HCT116 (cell line): ENCODE data around the gene GLCE. TPM values are rescaled to one million over a fixed set of nuclear protein-coding genes. Genes with fewer than 3 reads are reported as not detected.

Experiments used
- ATAC-seq: fragments of 200-7000 bp; cut with Tn5 transposase; 2 replicates; pipeline ENCODE4 v1.9.1; 2020; ENCODE audit warnings: mild to moderate bottlenecking, moderate library complexity
- BruUV-seq: library from RNA; stranded (reverse); fragments of 400-500 nt; replicated peaks from 2 replicates; lab custom pipeline; 2021; lab: Mats Ljungman, UMichigan
- CTCF ChIA-PET: fragments of 300-600 bp; sonication (Branson Sonifier 250); formaldehyde crosslinking; loops from one replicate; lab custom pipeline; 2021; ENCODE audit warnings: antibody characterized with exemption; lab: Charles Lee
- POLR2A ChIA-PET: fragments of 300-600, 350-600 bp; sonication (Branson Sonifier 250); formaldehyde crosslinking; loops from one replicate; lab custom pipeline; 2021; ENCODE audit warnings: antibody characterized with exemption; lab: Charles Lee
- RAD21 ChIA-PET, 2 experiments: fragments of 300-600 bp; sonication (Branson Sonifier 250); formaldehyde crosslinking; loops; one replicate each; lab custom pipeline; 2023; ENCODE audit warnings: low total read pairs in 2 of 2; ENCODE audit not compliant: uncharacterized antibody in 2 of 2, unreplicated experiment in 2 of 2, low non-redundant PET in 1 of 2; lab: Charles Lee
- DNase-seq: peaks from one replicate; pipeline ENCODE4 v3.0.0-alpha.2; 2010; ENCODE audit warnings: low read depth, low spot score
- H2AFZ ChIP-seq: fragments of 200-600 bp; shearing (Covaris generic), sonication (generic); 2 replicates; pipeline ENCODE4 v1.6.1; 2017; ENCODE audit warnings: low read depth, mixed run types, mixed read lengths, antibody characterized with exemption, low read length; ENCODE audit not compliant: poor library complexity, severe bottlenecking
- H3K27ac ChIP-seq: 2 replicates; pipeline ENCODE4 v1.5.1; 2012; ENCODE audit warnings: low read depth, low read length
- H3K27me3 ChIP-seq: fragments of 200-600 bp; sonication (generic); 2 replicates; pipeline ENCODE4 v1.6.1; 2016; ENCODE audit warnings: mixed run types, low read length, mixed read lengths; ENCODE audit not compliant: insufficient read depth
- H3K36me3 ChIP-seq, 2 experiments: fragments of 200-500 bp in 1 of 2; fragments of 200-600 bp in 1 of 2; sonication (Bioruptor generic) in 1 of 2; sonication (generic) in 1 of 2; 2 replicates each; pipeline versions ENCODE4 v1.5.1 to v1.6.1; 2014 to 2016; ENCODE audit warnings: low read length in 2 of 2, inconsistent platforms in 1 of 2, mixed read lengths in 1 of 2, mixed run types in 1 of 2; ENCODE audit not compliant: insufficient read depth in 2 of 2, control insufficient read depth in 1 of 2
- H3K4me1 ChIP-seq, 2 experiments: fragments of 200-600 bp in 1 of 2; sonication (generic) in 1 of 2; 2 replicates each; pipeline versions ENCODE4 v1.5.1 to v1.6.1; 2012 to 2017; ENCODE audit warnings: low read length in 2 of 2, inconsistent platforms in 1 of 2, mild to moderate bottlenecking in 1 of 2, mixed read lengths in 1 of 2, mixed run types in 1 of 2, moderate library complexity in 1 of 2; ENCODE audit not compliant: insufficient read depth in 2 of 2, control insufficient read depth in 1 of 2
- H3K4me2 ChIP-seq: fragments of 200-600 bp; sonication (generic); 2 replicates; pipeline ENCODE4 v1.6.1; 2017; ENCODE audit warnings: mixed run types, low read length, mixed read lengths
- H3K4me3 ChIP-seq, 2 experiments: fragments of 200-600 bp in 1 of 2; sonication (generic) in 1 of 2; replicated peaks in 1 of 2; 2 replicates each; pipeline ENCODE4 v1.5.1; 2011 to 2016; ENCODE audit warnings: low read length in 2 of 2, control low read depth in 1 of 2, low read depth in 1 of 2, mild to moderate bottlenecking in 1 of 2, mixed read lengths in 1 of 2, mixed run types in 1 of 2
- H3K79me2 ChIP-seq: fragments of 200-600 bp; sonication (generic); 2 replicates; pipeline ENCODE4 v1.6.1; 2017; ENCODE audit warnings: mild to moderate bottlenecking, mixed run types, low read length, moderate library complexity, mixed read lengths; ENCODE audit not compliant: insufficient read depth
- H3K9ac ChIP-seq: fragments of 200-600 bp; sonication (generic); 2 replicates; pipeline ENCODE4 v1.6.1; 2016; ENCODE audit warnings: low read length, mixed read lengths
- H3K9me2 ChIP-seq: fragments of 200-600 bp; sonication (generic), shearing (Covaris generic); 2 replicates; pipeline ENCODE4 v1.6.1; 2017; ENCODE audit warnings: mixed run types, mild to moderate bottlenecking, moderate library complexity; ENCODE audit not compliant: insufficient read depth
- H3K9me3 ChIP-seq, 2 experiments: fragments of 200-500 bp in 1 of 2; fragments of 200-600 bp in 1 of 2; sonication (Bioruptor generic) in 1 of 2; sonication (generic) in 1 of 2; 2 replicates each; pipeline ENCODE4 v1.6.1; 2014 to 2017; ENCODE audit warnings: low read length in 2 of 2, mixed read lengths in 2 of 2, inconsistent platforms in 1 of 2, low read depth in 1 of 2, mild to moderate bottlenecking in 1 of 2, mixed run types in 1 of 2, moderate library complexity in 1 of 2; ENCODE audit not compliant: control insufficient read depth in 1 of 2, insufficient read depth in 1 of 2
- H4K20me1 ChIP-seq: fragments of 200-600 bp; sonication (generic), shearing (Covaris generic); 2 replicates; pipeline ENCODE4 v1.6.1; 2017; ENCODE audit warnings: mixed run types, mild to moderate bottlenecking, moderate library complexity; ENCODE audit not compliant: insufficient read depth
- ATF3 ChIP-seq: IDR thresholded peaks from 2 replicates; pipeline ENCODE4 v1.6.1; 2012
- CBX3 ChIP-seq: IDR thresholded peaks from 2 replicates; pipeline ENCODE4 v1.6.1; 2012; ENCODE audit warnings: low read depth
- CEBPB ChIP-seq: IDR thresholded peaks from 2 replicates; pipeline ENCODE4 v1.6.1; 2012; ENCODE audit warnings: low read depth
- CTCF ChIP-seq, 3 experiments: fragments of 200-600 bp in 1 of 3; sonication (generic) in 1 of 3; IDR thresholded peaks in 2 of 3; conservative IDR thresholded peaks in 1 of 3; 2 replicates each; pipeline ENCODE4 v1.5.1; 2012 to 2017; ENCODE audit warnings: low read depth in 2 of 3, low read length in 2 of 3, antibody characterized with exemption in 1 of 3, borderline replicate concordance in 1 of 3, control low read depth in 1 of 3, mild to moderate bottlenecking in 1 of 3, mixed read lengths in 1 of 3, mixed run types in 1 of 3, moderate library complexity in 1 of 3; ENCODE audit not compliant: insufficient read depth in 1 of 3
- EZH2 ChIP-seq: fragments of 200-600 bp; sonication (generic); IDR thresholded peaks from 2 replicates; pipeline ENCODE4 v1.6.1; 2017; ENCODE audit warnings: antibody characterized with exemption, mixed run types
- EZH2phosphoT487 ChIP-seq: fragments of 200-600 bp; IDR thresholded peaks from 2 replicates; pipeline ENCODE4 v1.6.1; 2018; ENCODE audit warnings: antibody characterized with exemption, borderline replicate concordance
- JUND ChIP-seq: IDR thresholded peaks from 2 replicates; pipeline ENCODE4 v1.6.1; 2012
- POLR2A ChIP-seq: IDR thresholded peaks from 2 replicates; pipeline ENCODE4 v1.7.0; 2011; ENCODE audit warnings: borderline replicate concordance; ENCODE audit not compliant: insufficient read depth, insufficient read length; ENCODE audit errors: extremely low read depth
- RAD21 ChIP-seq: IDR thresholded peaks from 2 replicates; pipeline ENCODE4 v1.6.1; 2012; ENCODE audit warnings: low read depth, mild to moderate bottlenecking
- REST ChIP-seq: IDR thresholded peaks from 2 replicates; pipeline ENCODE4 v1.6.1; 2012; ENCODE audit warnings: low read depth
- SIN3A ChIP-seq: IDR thresholded peaks from 2 replicates; pipeline ENCODE4 v1.6.1; 2012; ENCODE audit warnings: low read depth
- SP1 ChIP-seq: IDR thresholded peaks from 2 replicates; pipeline ENCODE4 v1.6.1; 2012; ENCODE audit warnings: low read depth
- SRF ChIP-seq: IDR thresholded peaks from 2 replicates; pipeline ENCODE4 v1.6.1; 2012; ENCODE audit warnings: low read depth
- TCF7L2 ChIP-seq: IDR thresholded peaks from 2 replicates; pipeline ENCODE4 v1.7.0; 2011; ENCODE audit warnings: borderline replicate concordance, inconsistent platforms; ENCODE audit not compliant: insufficient read depth, insufficient read length; ENCODE audit errors: extremely low read depth
- YY1 ChIP-seq: IDR thresholded peaks from 2 replicates; pipeline ENCODE4 v1.6.1; 2011; ENCODE audit warnings: low read length, low read depth, moderate library complexity, mild to moderate bottlenecking; ENCODE audit not compliant: insufficient replicate concordance; ENCODE audit errors: extremely low read depth
- ZBTB33 ChIP-seq: IDR thresholded peaks from 2 replicates; pipeline ENCODE4 v1.6.1; 2011; ENCODE audit warnings: mild to moderate bottlenecking, low read length, moderate library complexity; ENCODE audit not compliant: insufficient replicate concordance; ENCODE audit errors: extremely low read depth
- ZNF274 ChIP-seq: fragments of 200-500 bp; sonication (Bioruptor generic); IDR thresholded peaks from 2 replicates; pipeline ENCODE4 v1.6.1; 2014; ENCODE audit warnings: mild to moderate bottlenecking, low read depth, low read length, inconsistent platforms
- intact Hi-C: fragments of 100-400 bp; cut with micrococcal nuclease; formaldehyde crosslinking; loops from 2 replicates; pipeline ENCODE4 v1.10.0; 2022
- total RNA-seq: library from RNA; stranded (reverse); gene quantifications from one replicate; pipeline ENCODE4 v1.2.1, GENCODE V29; 2021; ENCODE audit not compliant: unreplicated experiment

Gene GLCE
- total RNA-seq, 1 experiment from 2014 or later = 22.2 TPM

- TF ChIP-seq REST (no peak), ZNF274 (no peak), CBX3 (no peak), YY1 (no peak), ATF3 (no peak)
Measured at GRCh38 chr15:69144530-69144929, 15.9 kb upstream of the GLCE start (continued).

GRCh38 chr15:69145149-69145693 is 15.2 kb upstream of the GLCE start:
- Histone ChIP-seq H3K4me1 (no peaks in the 10 kb centered on the region), H3K79me2 (no peaks in the 10 kb centered on the region), H3K9me3 (no peaks in the 10 kb centered on the region), H2AFZ (no peak overlapping the region), H3K4me3 (no peak overlapping the region), H3K9me2 (no peaks in the 10 kb centered on the region), H4K20me1 (no peaks in the 10 kb centered on the region), H3K9ac (no peak overlapping the region), H3K27ac (no peak overlapping the region), H3K36me3 (no peaks in the 10 kb centered on the region), H3K4me2 (no peak overlapping the region), H3K27me3 (peaks cover 27% of the 10 kb centered on the region; the same call in 1 of the 2 replicates)
- POLR2A ChIA-PET = interaction anchor here (1.8 kb wide), 1 partner anchor 15 kb away, joined by 7 read pairs; the partner anchor contains the start of gene GLCE
- no TSS peak for BruUV-seq
- ATAC-seq (no peak), DNase-seq (no peak)
- CTCF ChIA-PET = no interaction called here
- RAD21 ChIA-PET = no interaction called here
- intact Hi-C loops = no loop called here
- no peak for TF ChIP-seq ATF3
- no peak for TF ChIP-seq CBX3
- TF ChIP-seq EZH2phosphoT487 = no peak
- no peak for TF ChIP-seq POLR2A
- no peak for TF ChIP-seq EZH2
- no peak for TF ChIP-seq SP1
- no peak for TF ChIP-seq ZBTB33
- TF ChIP-seq JUND = no peak
- TF ChIP-seq ZNF274 = no peak
- TF ChIP-seq RAD21 = no peak
- no peak for TF ChIP-seq SIN3A
- TF ChIP-seq CTCF (IDR thresholded peaks at IDR 0.05 in 2 of 3, conservative IDR thresholded peaks at IDR 0.05 in 1 of 3; ENCODE audit: borderline replicate concordance in 1 of 3, insufficient read depth in 1 of 3, low read depth in 2 of 3, low read length in 2 of 3) = no peak
- TF ChIP-seq CEBPB = no peak
- no peak for TF ChIP-seq SRF
- no peak for TF ChIP-seq TCF7L2
